Activated CD4-positive, alpha-beta T cell treated with anti-CD3 and anti-CD28 coated beads for 24 hours (primary cell): ENCODE results near the gene ENAH.

Source experiments
- DNase-seq, 2 donors: peaks; one replicate each; pipeline ENCODE4 v3.0.0-alpha.2; 2020; ENCODE audit warnings: low read depth in 2 of 2

The ENAH gene

GRCh38 chr1:225453797-225454648, 198.9 kb downstream of the ENAH start:
- DNase-seq: no peak

- no peak for DNase-seq
Observed at GRCh38 chr1:225451840-225452515, 200.9 kb downstream of the ENAH start.

GRCh38 chr1:225451340-225451739, 201.6 kb downstream of the ENAH start:
- no peak for DNase-seq

GRCh38 chr1:225450491-225451191, 202.3 kb downstream of the ENAH start:
- no peak for DNase-seq

- no peak for DNase-seq
Observed at GRCh38 chr1:225449774-225450173, 203.1 kb downstream of the ENAH start.

GRCh38 chr1:225449261-225449660, 203.7 kb downstream of the ENAH start:
- DNase-seq: no peak

GRCh38 chr1:225448146-225448805, 204.6 kb downstream of the ENAH start:
- no peak for DNase-seq

GRCh38 chr1:225447650-225448089, 205.3 kb downstream of the ENAH start:
- DNase-seq: no peak

- no peak for DNase-seq
Observed at GRCh38 chr1:225446981-225447615, 205.8 kb downstream of the ENAH start.

- no peak for DNase-seq
Observed at GRCh38 chr1:225446595-225446960, 206.3 kb downstream of the ENAH start.

GRCh38 chr1:225445639-225446594, 207.0 kb downstream of the ENAH start:
- DNase-seq: no peak

- DNase-seq: no peak
Observed at GRCh38 chr1:225442123-225442505, 210.8 kb downstream of the ENAH start.

- DNase-seq: no peak
Observed at GRCh38 chr1:225441314-225442122, 211.4 kb downstream of the ENAH start.

- DNase-seq: no peak
Observed at GRCh38 chr1:225440380-225441221, 212.3 kb downstream of the ENAH start.

- DNase-seq: no peak
Observed at GRCh38 chr1:225437710-225438437, 215.0 kb downstream of the ENAH start.
